Natural killer cell (primary cell): ENCODE data around the gene NHERF1. TPM values are rescaled to one million over a fixed set of nuclear protein-coding genes. Genes with fewer than 3 reads are reported as not detected.

Experiments used
- ATAC-seq, 3 donors: fragments of 150-1000 bp in 2 of 3; fragments of 200-7000 bp in 1 of 3; cut with Tn5 transposase; 1 replicate in 1 of 3; 2 replicates in 2 of 3; pipeline ENCODE4 v1.10.0; 2021; ENCODE audit warnings: mild to moderate bottlenecking in 2 of 3, moderate library complexity in 2 of 3
- DNase-seq, 2 donors: peaks; one replicate each; pipeline versions ENCODE4 v3.0.0 to v3.0.0-alpha.2; 2013 to 2021; ENCODE audit warnings: mixed read lengths in 1 of 2
- H3K27ac ChIP-seq: one replicate; pipeline ENCODE4 v1.5.1; 2013; ENCODE audit warnings: mild to moderate bottlenecking, low read length
- H3K27me3 ChIP-seq: one replicate; pipeline ENCODE4 v1.6.1; 2013; ENCODE audit warnings: low read length; ENCODE audit not compliant: control insufficient read depth, insufficient read depth
- H3K36me3 ChIP-seq: one replicate; pipeline ENCODE4 v1.6.1; 2013; ENCODE audit warnings: low read length; ENCODE audit not compliant: control insufficient read depth, insufficient read depth
- H3K4me1 ChIP-seq: one replicate; pipeline ENCODE4 v1.6.1; 2013; ENCODE audit warnings: low read length; ENCODE audit not compliant: control insufficient read depth, insufficient read depth
- H3K4me3 ChIP-seq: one replicate; pipeline ENCODE4 v1.5.1; 2013; ENCODE audit warnings: low read length
- H3K9me3 ChIP-seq: one replicate; pipeline ENCODE4 v1.6.1; 2013; ENCODE audit warnings: low read length; ENCODE audit not compliant: control insufficient read depth, insufficient read depth
- H3K27ac Mint-ChIP-seq, 2 donors: one replicate each; pipeline ENCODE4 v1.8.0; 2022; ENCODE audit warnings: mild to moderate bottlenecking in 2 of 2, mixed read lengths in 2 of 2, moderate library complexity in 1 of 2
- H3K27me3 Mint-ChIP-seq, 2 donors: one replicate each; pipeline ENCODE4 v1.8.0; 2022; ENCODE audit warnings: low read depth in 2 of 2, mixed read lengths in 2 of 2
- H3K36me3 Mint-ChIP-seq: one replicate; pipeline ENCODE4 v1.8.0; 2022; ENCODE audit warnings: mixed read lengths
- H3K4me1 Mint-ChIP-seq, 2 donors: one replicate each; pipeline ENCODE4 v1.8.0; 2022; ENCODE audit warnings: mixed read lengths in 2 of 2
- H3K4me3 Mint-ChIP-seq: one replicate; pipeline ENCODE4 v1.8.0; 2022; ENCODE audit warnings: mild to moderate bottlenecking, moderate library complexity, mixed read lengths
- H3K9me3 Mint-ChIP-seq, 2 donors: one replicate each; pipeline ENCODE4 v1.8.0; 2022; ENCODE audit warnings: mixed read lengths in 2 of 2
- CTCF ChIP-seq: fragments of 200-600 bp; IDR thresholded peaks from one replicate; pipeline ENCODE4 v1.8.0; 2022; ENCODE audit warnings: antibody characterized with exemption
- WGBS: methylation state at CpG from one replicate; pipeline ENCODE4 v1.1.7; 2013; ENCODE audit warnings: missing lambda C conversion rate; ENCODE audit not compliant: insufficient coverage; 5-methylcytosine and 5-hydroxymethylcytosine counted together
- intact Hi-C: fragments of 100-400 bp; cut with micrococcal nuclease; formaldehyde crosslinking; loops from one replicate; pipeline ENCODE4 v1.14.2; 2022
- total RNA-seq, 4 donors: library from RNA; stranded (reverse); fragments of 120-200 nt in 1 of 4; gene quantifications; one replicate each; pipeline versions ENCODE4 v1.2.3 to v1.2.4, GENCODE V29; 2013 to 2022

NHERF1 gene
- total RNA-seq: 100 to 1,000 TPM; 323 to 372 (median 362) TPM
- total RNA-seq (2013): 147 TPM

DNA sequence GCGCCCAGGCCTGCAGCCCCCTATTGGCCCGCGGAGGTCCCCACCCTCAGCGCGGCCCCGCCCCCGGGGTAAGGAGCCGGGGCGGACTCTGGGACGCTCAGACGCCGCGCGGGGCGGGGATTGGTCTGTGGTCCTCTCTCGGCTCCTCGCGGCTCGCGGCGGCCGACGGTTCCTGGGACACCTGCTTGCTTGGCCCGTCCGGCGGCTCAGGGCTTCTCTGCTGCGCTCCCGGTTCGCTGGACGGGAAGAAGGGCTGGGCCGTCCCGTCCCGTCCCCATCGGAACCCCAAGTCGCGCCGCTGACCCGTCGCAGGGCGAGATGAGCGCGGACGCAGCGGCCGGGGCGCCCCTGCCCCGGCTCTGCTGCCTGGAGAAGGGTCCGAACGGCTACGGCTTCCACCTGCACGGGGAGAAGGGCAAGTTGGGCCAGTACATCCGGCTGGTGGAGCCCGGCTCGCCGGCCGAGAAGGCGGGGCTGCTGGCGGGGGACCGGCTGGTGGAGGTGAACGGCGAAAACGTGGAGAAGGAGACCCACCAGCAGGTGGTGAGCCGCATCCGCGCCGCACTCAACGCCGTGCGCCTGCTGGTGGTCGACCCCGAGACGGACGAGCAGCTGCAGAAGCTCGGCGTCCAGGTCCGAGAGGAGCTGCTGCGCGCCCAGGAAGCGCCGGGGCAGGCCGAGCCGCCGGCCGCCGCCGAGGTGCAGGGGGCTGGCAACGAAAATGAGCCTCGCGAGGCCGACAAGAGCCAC is at the start of gene NHERF1:
NHERF1 (plus strand) TSS at position 100 of the 750 bp plus-strand sequence; CDS start at position 319, 219 bp downstream.
- Histone ChIP-seq H3K4me3 (peak within 1 kb of the TSS; percentile 64), H3K27ac (peak within 1 kb of the TSS; percentile 42), H3K36me3 (peaks cover 20% of the 10 kb centered on the region), H3K27me3 (no peaks in the 10 kb centered on the region), H3K9me3 (no peaks in the 10 kb centered on the region), H3K4me1 (peaks cover 79% of the 10 kb centered on the region)
- under 1% methylated on average over 90 of the region's 90 CpGs for WGBS
- Mint-ChIP-seq H3K4me3 (peak within 1 kb of the TSS; percentile 99), H3K9me3 (no peaks in the 10 kb centered on the region), H3K27ac (peak within 1 kb of the TSS; percentile 92 to 93), H3K27me3 (no peaks in the 10 kb centered on the region), H3K4me1 (peaks cover 48 to 70% of the 10 kb centered on the region in 2 donors), H3K36me3 (no peaks in the 10 kb centered on the region)
- peak; percentile 96 for DNase-seq
- peak; percentile 84 to 97 (median 88) for ATAC-seq
- TF ChIP-seq CTCF: no peak
- intact Hi-C loops: no loop called here

GRCh38 chr17:74699236-74699635 is 49.2 kb upstream of the NHERF1 start:
- ATAC-seq (no peak), DNase-seq (no peak)
- no peaks in the 10 kb centered on the region for H3K36me3 ChIP-seq
- H3K27ac ChIP-seq: no peak overlapping the region
- H3K27me3 ChIP-seq: no peaks in the 10 kb centered on the region
- peaks cover 3% of the 10 kb centered on the region for H3K4me1 ChIP-seq
- Mint-ChIP-seq H3K9me3 (no peaks in the 10 kb centered on the region), H3K27ac (no peak overlapping the region), H3K27me3 (no peaks in the 10 kb centered on the region), H3K36me3 (no peaks in the 10 kb centered on the region), H3K4me3 (no peak overlapping the region), H3K4me1 (no peaks in the 10 kb centered on the region)
- intact Hi-C loops: no loop called here
- WGBS: 83% methylated on average over 7 of the region's 9 CpGs
- H3K4me3 ChIP-seq: no peak overlapping the region
- no peaks in the 10 kb centered on the region for H3K9me3 ChIP-seq
- no peak for TF ChIP-seq CTCF

DNA sequence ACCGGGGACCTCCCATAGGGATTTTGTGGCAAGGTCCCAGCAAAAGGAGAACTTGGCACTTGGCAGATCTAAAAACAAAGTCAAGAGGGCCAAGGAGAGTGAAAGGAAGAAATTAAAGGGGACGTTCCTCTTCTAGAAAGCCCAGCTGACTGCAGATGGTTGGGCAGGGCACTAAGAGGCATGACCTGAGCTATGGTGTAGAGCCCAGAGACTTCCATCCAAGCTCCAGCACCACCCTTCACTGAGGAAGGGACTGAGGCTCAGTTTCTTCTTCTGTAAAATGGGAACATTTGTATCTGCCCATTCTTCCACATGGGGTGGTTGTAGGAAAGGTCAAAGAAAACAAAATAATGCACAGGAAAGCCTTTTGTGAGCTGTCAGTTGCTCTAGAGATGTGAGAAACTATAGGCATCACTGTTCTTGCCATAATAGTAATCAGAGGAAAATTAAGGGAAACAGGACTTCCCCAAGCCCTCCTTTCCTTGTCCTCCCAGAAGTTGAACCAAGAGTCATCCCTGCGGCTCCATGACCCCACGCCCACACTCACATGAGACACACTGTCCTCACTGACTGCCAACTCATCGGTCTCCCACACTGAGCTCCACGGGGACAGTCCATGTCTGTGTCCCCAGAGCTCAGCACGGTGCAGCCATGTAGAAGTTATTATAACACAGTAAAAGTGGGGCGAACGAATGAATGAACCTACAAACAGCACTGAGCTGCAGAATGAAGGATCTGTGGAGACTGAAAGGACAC is 46.1 kb upstream of the NHERF1 start:
- Histone ChIP-seq H3K27me3 (no peaks in the 10 kb centered on the region), H3K27ac (no peak overlapping the region), H3K36me3 (no peaks in the 10 kb centered on the region), H3K4me3 (no peak overlapping the region), H3K4me1 (peaks cover 3% of the 10 kb centered on the region), H3K9me3 (no peaks in the 10 kb centered on the region)
- Mint-ChIP-seq H3K27ac (no peak overlapping the region), H3K27me3 (no peaks in the 10 kb centered on the region), H3K9me3 (no peaks in the 10 kb centered on the region), H3K4me3 (no peak overlapping the region), H3K4me1 (no peaks in the 10 kb centered on the region), H3K36me3 (no peaks in the 10 kb centered on the region)
- intact Hi-C loops: no loop called here
- no peak for ATAC-seq
- no peak for DNase-seq
- TF ChIP-seq CTCF: no peak
- 84% methylated on average over 9 of the region's 9 CpGs for WGBS
